Fibroblast of peridontal ligament (primary cell): ENCODE data around the gene PRDX3.

Experiments used
- DNase-seq: peaks from one replicate; pipeline ENCODE4 v3.0.0-alpha.2; 2010; ENCODE audit errors: extremely low read depth

PRDX3 gene

GRCh38 chr10:119129721-119130120 lies 48.9 kb downstream of the PRDX3 start:
- no peak for DNase-seq

GRCh38 chr10:119125942-119126341 lies 52.7 kb downstream of the PRDX3 start:
- no peak for DNase-seq

GRCh38 chr10:119120875-119121274 lies 57.7 kb downstream of the PRDX3 start:
- DNase-seq, result no peak

GRCh38 chr10:119120413-119120867 lies 58.2 kb downstream of the PRDX3 start:
- DNase-seq, result peak; percentile 9

- DNase-seq, result no peak
Observed at GRCh38 chr10:119119400-119119799, 59.2 kb downstream of the PRDX3 start.

- DNase-seq, result no peak
Observed at GRCh38 chr10:119118231-119118630, 60.4 kb downstream of the PRDX3 start.
